NCI-H774 (cell line): ENCODE results near the gene COL4A2.
A peak's percentile ranks its signal among the peaks of the same experiment; 100 is the strongest.
"Not testable (repeated sequence)": the region's sequence is repeated elsewhere in the genome, so short reads cannot be mapped to it uniquely, and the experiment has no call there.

Source experiments
- DNase-seq: peaks from one replicate; lab custom pipeline; 2025; lab: John Stamatoyannopoulos, UW

Gene COL4A2

GRCh38 chr13:110517505-110518225, 210.6 kb downstream of the COL4A2 start:
- no peak for DNase-seq

GRCh38 chr13:110518226-110518525, 211.1 kb downstream of the COL4A2 start:
- no peak for DNase-seq

- DNase-seq = no peak
These were observed 211.5 kb downstream of the COL4A2 start for GRCh38 chr13:110518571-110518970.

GRCh38 chr13:110519046-110519445, 212.0 kb downstream of the COL4A2 start:
- no peak for DNase-seq

GRCh38 chr13:110519506-110519905, 212.4 kb downstream of the COL4A2 start:
- no peak for DNase-seq

- no peak for DNase-seq
These were observed 213.6 kb downstream of the COL4A2 start for GRCh38 chr13:110520431-110521295.

GRCh38 chr13:110521296-110521680, 214.2 kb downstream of the COL4A2 start:
- DNase-seq = no peak

GRCh38 chr13:110521946-110522345, 214.9 kb downstream of the COL4A2 start:
- no peak for DNase-seq

GRCh38 chr13:110522721-110523120, 215.6 kb downstream of the COL4A2 start:
- no peak for DNase-seq

GRCh38 chr13:110523180-110523579, 216.1 kb downstream of the COL4A2 start:
- no peak for DNase-seq

GRCh38 chr13:110523838-110524540, 216.9 kb downstream of the COL4A2 start:
- DNase-seq = no peak

- peak; percentile 98 for DNase-seq
These were observed 217.6 kb downstream of the COL4A2 start for GRCh38 chr13:110524541-110525257.

GRCh38 chr13:110525328-110526319, 218.5 kb downstream of the COL4A2 start:
- peak; percentile 100 for DNase-seq

GRCh38 chr13:110528371-110528770, 221.3 kb downstream of the COL4A2 start:
- no peak for DNase-seq

- DNase-seq = no peak
These were observed 221.8 kb downstream of the COL4A2 start for GRCh38 chr13:110528911-110529310.

- no peak for DNase-seq
These were observed 222.6 kb downstream of the COL4A2 start for GRCh38 chr13:110529522-110530311.

GRCh38 chr13:110531100-110531499, 224.0 kb downstream of the COL4A2 start:
- DNase-seq = no peak

GRCh38 chr13:110531671-110532083, 224.6 kb downstream of the COL4A2 start:
- no peak for DNase-seq

GRCh38 chr13:110532258-110532657, 225.2 kb downstream of the COL4A2 start:
- DNase-seq = not testable (repeated sequence)
